K562 (cell line): ENCODE results near the gene SERF2. TPM values are rescaled to one million over a fixed set of nuclear protein-coding genes. Genes with fewer than 3 reads are reported as not detected.

ENCODE experiments used
- CSDE1 ChIP-seq, 2 experiments: fragments of 450-650 bp; IDR thresholded peaks; 2 replicates each; pipeline ENCODE4 v1.6.1; 2016; ENCODE audit warnings: mild to moderate bottlenecking in 1 of 2
- ELF1 ChIP-seq: fragments of 200-800 bp; sonication (Bioruptor generic); IDR thresholded peaks from 2 replicates; pipeline ENCODE4 v1.6.1; 2016; ENCODE audit warnings: missing genetic modification characterization, missing compliant biosample characterization
- GTF2E2 ChIP-seq: fragments of 200-800 bp; sonication (Bioruptor generic); IDR thresholded peaks from 2 replicates; pipeline ENCODE4 v1.6.1; 2016; ENCODE audit warnings: missing genetic modification characterization, missing compliant biosample characterization
- HCFC1 ChIP-seq: IDR thresholded peaks from 2 replicates; pipeline ENCODE4 v1.6.1; 2012; ENCODE audit warnings: low read depth, low read length, improper control_type of control experiment
- HLTF ChIP-seq: fragments of 450-650 bp; IDR thresholded peaks from 2 replicates; pipeline ENCODE4 v1.6.1; 2016
- KAT7 ChIP-seq: sonication (generic); formaldehyde crosslinking; IDR thresholded peaks from 2 replicates; pipeline ENCODE4 v1.8.0; 2022; ENCODE audit warnings: missing genetic modification reagents, mild to moderate bottlenecking, borderline replicate concordance
- MAX ChIP-seq: sonication (generic); formaldehyde crosslinking; IDR thresholded peaks from 2 replicates; pipeline ENCODE4 v1.9.0; 2022; ENCODE audit warnings: mild to moderate bottlenecking, missing genetic modification reagents
- NBN ChIP-seq: fragments of 450-650 bp; IDR thresholded peaks from 2 replicates; pipeline ENCODE4 v1.6.1; 2016; ENCODE audit warnings: low read depth, mild to moderate bottlenecking
- POLR2G ChIP-seq: fragments of 200-400 bp; formaldehyde crosslinking; IDR thresholded peaks from 2 replicates; pipeline ENCODE4 v1.6.1; 2017; ENCODE audit warnings: low read depth, mild to moderate bottlenecking, antibody characterized with exemption, low read length, moderate library complexity
- RBBP5 ChIP-seq: fragments of 200-600 bp; sonication (generic); IDR thresholded peaks from 2 replicates; pipeline ENCODE4 v1.6.1; 2012; ENCODE audit warnings: borderline replicate concordance, mild to moderate bottlenecking, low read length, control low read depth, inconsistent platforms; ENCODE audit not compliant: insufficient read depth, poor library complexity, severe bottlenecking
- SMARCB1 ChIP-seq: IDR thresholded peaks from 2 replicates; pipeline ENCODE4 v1.6.1; 2011; ENCODE audit warnings: improper control_type of control experiment, low read depth; ENCODE audit not compliant: insufficient read length
- SP1 ChIP-seq: sonication (generic); formaldehyde crosslinking; IDR thresholded peaks from 2 replicates; pipeline ENCODE4 v1.8.1; 2022; ENCODE audit warnings: mild to moderate bottlenecking, missing genetic modification reagents
- TGIF2 ChIP-seq: sonication (generic); formaldehyde crosslinking; IDR thresholded peaks from 2 replicates; pipeline ENCODE4 v1.8.1; 2022; ENCODE audit warnings: mild to moderate bottlenecking, missing genetic modification reagents, moderate library complexity
- ZBTB40 ChIP-seq, 2 experiments: fragments of 450-650 bp in 1 of 2; sonication (generic) in 1 of 2; formaldehyde crosslinking in 1 of 2; IDR thresholded peaks; 2 replicates each; pipeline versions ENCODE4 v1.7.1 to v1.9.0; 2016 to 2022; ENCODE audit warnings: inconsistent platforms in 1 of 2, mild to moderate bottlenecking in 1 of 2, missing genetic modification reagents in 1 of 2
- ZNF699 ChIP-seq: fragments of 250-450 bp; sonication (Bioruptor Pico); IDR thresholded peaks from 2 replicates; pipeline ENCODE4 v1.8.0; 2021; ENCODE audit warnings: mild to moderate bottlenecking, moderate library complexity; ENCODE audit not compliant: insufficient replicate concordance
- polyA plus RNA-seq, 8 experiments: library from polyadenylated mRNA; depleted of rRNA in 4 of 8; stranded (reverse) in 5 of 8; unstranded in 3 of 8; fragments of >200 nt; fragmentation: Nextera tagmentation in 2 of 8; fragmentation: Illumina TruSeq in 1 of 8; extraction: Ambion mirVana in 2 of 8; extraction: Trizol in 1 of 8; gene quantifications; 2 replicates each; pipeline versions ENCODE4 v1.2.1 to v1.2.3, GENCODE V29; 2011 to 2014; ENCODE audit warnings: inconsistent platforms in 1 of 8, missing spikeins in 1 of 8
- total RNA-seq, 7 experiments: library from RNA; depleted of rRNA in 6 of 7; stranded (reverse); fragments of >200 nt in 6 of 7; fragmentation: Illumina TruSeq in 2 of 7; extraction: Trizol in 2 of 7; gene quantifications; 2 replicates each; pipeline versions ENCODE4 v1.2.1 to v1.2.3, GENCODE V29; 2011 to 2021; ENCODE audit warnings: low replicate concordance in 1 of 7
- TF ChIP-seq, protein P1 (sequence below): fragments of 450-650 bp; conservative IDR thresholded peaks from 2 replicates; pipeline ENCODE4 v1.6.1; 2016; ENCODE audit warnings: missing genetic modification characterization, low read depth, mild to moderate bottlenecking, missing compliant biosample characterization, moderate library complexity

SERF2 gene
- total and polyA plus RNA-seq, 9 of the 15 experiments (the other 6 are each of a cell fraction or from before 2014, with no cell fraction given): 497 to 3,360 (median 867) TPM

DNA sequence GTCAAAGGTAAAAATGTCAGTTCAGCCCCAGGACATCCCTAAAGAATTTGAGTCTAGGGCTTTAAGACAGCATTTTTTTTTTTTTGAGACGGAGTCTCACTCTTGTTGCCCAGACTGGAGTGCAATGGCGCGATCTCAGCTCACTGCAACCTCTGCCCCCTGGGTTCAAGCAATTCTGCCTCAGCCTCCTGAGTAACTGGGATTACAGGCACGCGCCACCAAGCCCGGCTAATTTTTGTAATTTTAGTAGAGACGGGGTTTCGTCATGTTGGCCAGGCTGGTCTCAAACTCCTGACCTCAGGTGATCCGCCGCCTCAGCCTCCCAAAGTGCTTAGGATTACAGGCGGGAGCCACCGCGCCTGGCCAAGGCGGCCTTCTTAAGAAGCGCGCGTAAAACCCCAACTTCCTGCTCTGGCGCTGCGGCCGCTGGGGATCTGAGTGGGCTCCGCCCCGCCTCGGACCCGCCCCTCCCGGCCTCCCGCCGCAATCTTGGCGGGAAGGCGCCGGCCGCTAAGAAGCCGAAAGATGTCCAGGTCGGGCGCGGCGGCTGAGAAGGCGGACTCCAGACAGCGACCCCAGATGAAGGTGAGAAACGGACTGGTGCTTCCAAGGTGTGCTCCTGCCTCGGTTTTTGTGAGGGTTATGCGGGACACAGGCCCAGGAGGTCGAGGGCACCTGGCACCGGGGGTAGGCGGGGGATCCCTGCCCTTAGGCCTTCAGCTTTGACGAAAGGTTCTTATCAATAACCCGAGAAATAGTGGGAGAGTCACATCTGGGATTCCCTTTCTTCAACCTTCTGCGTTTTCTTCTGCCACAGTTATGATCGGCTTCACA, 34.6 kb downstream of the SERF2 start, which contains the start of gene WDR76 (continued):
- TF ChIP-seq HCFC1 (no peak), HLTF (no peak), RBBP5 (peak; percentile 81), ELF1 (peak; percentile 85), KAT7 (0 out of 2 replicates have a peak, but pooled peaks have one; percentile 50), SP1 (CRISPR knock-in tag) (peak; percentile 78), CSDE1 (IDR thresholded peaks at IDR 0.05) (no peak), POLR2G (peak; percentile 92), TGIF2 (no peak; the same call in 1 of the 2 replicates), GTF2E2 (tag) (peak; percentile 83), ZBTB40 (IDR thresholded peaks at IDR 0.05) (0 out of 2 replicates have a peak, but pooled peaks have one; percentile 7), ZBTB40 (CRISPR knock-in tag; IDR thresholded peaks at IDR 0.05) (no peak), ZNF699 (no peak), NBN (peak; percentile 70; the same call in 1 of the 2 replicates), SMARCB1 (no peak), MAX (peak; percentile 85)
- TF ChIP-seq, protein P1, sequence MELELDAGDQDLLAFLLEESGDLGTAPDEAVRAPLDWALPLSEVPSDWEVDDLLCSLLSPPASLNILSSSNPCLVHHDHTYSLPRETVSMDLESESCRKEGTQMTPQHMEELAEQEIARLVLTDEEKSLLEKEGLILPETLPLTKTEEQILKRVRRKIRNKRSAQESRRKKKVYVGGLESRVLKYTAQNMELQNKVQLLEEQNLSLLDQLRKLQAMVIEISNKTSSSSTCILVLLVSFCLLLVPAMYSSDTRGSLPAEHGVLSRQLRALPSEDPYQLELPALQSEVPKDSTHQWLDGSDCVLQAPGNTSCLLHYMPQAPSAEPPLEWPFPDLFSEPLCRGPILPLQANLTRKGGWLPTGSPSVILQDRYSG: peak; percentile 69; the same call in 1 of the 2 replicates
